ENCODE data around the gene EPC1.

DNA sequence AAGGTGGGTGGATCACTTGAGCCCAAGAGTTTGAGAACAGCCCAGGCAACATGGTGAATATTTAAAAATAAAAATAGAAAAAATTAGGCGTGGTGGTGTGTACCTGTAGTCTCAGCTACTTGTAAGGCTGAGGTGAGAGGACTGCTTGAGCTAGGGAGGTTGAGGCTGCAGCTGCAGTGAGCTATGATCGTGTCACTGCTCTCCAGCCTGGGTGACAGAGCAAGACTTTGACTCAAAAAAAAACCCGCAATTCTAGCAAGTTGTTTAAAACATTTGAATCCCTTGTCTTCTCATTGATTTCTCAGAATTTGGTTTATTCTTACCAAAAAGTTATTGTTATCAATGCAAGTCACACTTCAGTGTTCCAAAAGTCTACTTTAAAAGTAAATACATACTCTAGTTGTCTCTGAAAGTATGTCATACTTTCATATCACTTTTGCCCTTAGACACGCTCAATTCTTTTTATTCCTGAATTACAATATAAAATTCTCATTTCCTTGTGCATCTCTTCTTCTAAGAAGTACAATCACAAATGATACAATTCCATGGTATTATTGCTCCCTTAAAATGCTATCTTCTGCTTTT, 6.3 kb downstream of the EPC1 start:
- TF ChIP-seq POLR2A (IDR thresholded peaks at IDR 0.05; ENCODE audit: low read depth, low read length) (no peak), CREB1 (IDR thresholded peaks at IDR 0.05; ENCODE audit: low read depth) (no peak), EZH2 (IDR thresholded peaks at IDR 0.05; ENCODE audit: borderline replicate concordance, control insufficient read depth, low read depth, low read length) (no peak)

All from GM12878 (cell line).